SKM-1 (cell line): Measurements from ENCODE around the gene BIRC7.
A peak's percentile ranks its signal among the peaks of the same experiment; 100 is the strongest.
"Not testable (repeated sequence)": the region's sequence is repeated elsewhere in the genome, so short reads cannot be mapped to it uniquely, and the experiment has no call there.

ENCODE experiments used
- DNase-seq: peaks from one replicate; lab custom pipeline; 2025; ENCODE audit not compliant: unreplicated experiment; lab: John Stamatoyannopoulos, UW

BIRC7 gene

DNA sequence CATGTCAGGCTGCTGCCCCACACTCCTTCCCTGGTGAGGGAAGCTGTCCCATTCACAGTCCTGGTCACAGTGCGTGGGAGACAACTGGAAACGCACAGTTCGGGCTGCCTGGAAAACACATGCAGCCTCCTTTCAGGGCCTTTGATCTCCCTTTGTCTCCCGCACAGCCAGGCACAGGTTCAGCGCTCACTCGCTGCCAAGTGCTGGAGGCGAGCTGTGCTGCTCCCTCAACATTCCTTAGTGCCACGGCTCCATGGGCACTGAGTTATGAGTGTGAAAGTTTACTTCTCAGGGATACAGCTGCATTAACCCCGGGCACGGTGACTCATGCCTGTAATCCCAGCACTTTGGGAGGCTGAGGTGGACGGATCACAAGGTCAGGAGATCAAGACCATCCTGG is 28.8 kb upstream of the BIRC7 start:
- DNase-seq = no peak

DNA sequence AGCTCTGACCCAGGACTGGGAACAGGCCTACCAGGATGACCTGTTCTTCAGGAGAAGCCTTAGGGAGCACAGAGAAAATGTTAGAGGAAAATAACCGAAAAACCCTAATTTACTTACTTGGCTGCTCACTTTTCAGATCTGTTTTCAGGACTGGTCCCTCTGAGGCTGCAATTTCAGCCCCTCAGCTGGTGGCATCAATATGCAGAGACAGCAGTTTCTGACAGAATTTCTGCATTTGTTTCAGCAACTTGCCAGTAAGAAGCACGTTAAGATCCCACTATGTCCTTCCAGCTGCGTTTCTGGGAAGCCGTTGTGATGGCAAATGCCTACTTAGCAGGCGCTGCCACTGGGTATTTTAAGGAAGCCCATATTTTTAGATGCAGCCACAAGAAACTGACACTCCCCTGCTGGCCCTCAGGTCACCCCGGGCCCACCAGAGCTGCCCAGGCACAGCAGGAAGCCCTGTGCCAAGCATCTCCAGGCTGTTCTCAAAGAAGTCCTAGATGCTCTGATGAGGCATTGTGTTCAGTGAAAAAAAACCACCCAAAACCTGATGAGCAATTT is 27.3 kb upstream of the BIRC7 start:
- no peak for DNase-seq

DNA sequence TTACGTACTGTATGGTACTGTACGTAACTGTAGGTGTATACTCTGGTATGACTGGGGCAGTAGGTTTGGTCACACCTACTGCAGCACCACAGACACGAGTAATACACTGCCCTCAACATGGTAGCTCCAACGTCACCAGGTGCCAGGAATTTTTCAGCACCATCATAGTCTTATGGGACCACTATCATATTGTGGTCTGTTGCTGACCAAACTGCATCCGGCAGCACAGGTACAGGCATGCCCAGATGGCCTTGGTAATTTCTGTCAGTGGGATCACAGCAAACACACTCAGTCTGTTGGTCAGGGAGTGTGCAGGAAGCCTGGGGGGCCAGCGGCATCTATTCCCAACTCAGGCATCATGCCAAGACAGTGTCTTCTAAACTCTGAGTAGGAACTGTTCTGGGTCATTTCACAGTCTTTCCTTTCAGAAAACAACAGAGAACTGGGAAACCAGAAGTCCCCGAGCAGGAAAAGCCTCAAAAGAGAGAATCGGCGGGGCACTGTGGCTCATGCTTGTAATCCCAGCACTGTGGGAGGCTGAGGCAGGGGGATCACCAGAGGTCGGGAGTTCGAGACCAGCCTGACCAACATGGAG is 25.6 kb upstream of the BIRC7 start:
- no peak for DNase-seq

DNA sequence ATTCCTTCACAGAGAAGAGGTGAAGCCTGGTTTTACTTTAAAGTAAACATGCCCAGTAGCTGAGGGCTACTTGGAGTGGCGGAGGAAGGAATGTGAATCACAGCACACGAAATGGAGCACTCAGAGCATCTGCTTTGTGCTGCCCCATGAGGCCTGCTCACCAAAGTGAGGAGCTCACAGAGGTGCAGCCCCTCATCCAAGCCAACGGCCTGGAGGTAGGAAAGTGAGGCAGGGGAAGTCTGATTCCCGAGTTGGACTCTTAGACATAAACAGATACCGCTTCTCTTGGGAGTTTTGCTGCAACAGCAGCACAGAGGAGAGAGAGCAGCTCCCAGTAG is 23.3 kb upstream of the BIRC7 start:
- DNase-seq = no peak

DNA sequence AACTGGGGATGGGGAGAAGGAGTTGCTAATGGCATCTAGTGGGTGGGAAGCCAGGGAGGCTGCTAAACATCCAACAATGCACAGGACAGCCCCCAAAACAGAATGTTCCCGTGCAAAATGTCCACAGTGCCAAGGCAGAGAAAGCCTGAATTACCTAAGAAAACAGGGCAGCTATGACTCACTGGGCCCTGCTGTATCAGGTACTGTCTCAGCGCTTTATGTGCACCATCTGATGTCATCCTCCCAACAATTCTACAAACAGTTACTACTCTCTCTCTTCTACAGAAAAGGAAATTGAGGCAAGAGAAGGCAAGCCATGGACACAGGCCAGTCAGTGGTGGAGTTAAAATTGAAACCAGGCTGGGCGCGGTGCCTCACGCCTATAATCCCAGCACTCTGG is 22.9 kb upstream of the BIRC7 start:
- no peak for DNase-seq

DNA sequence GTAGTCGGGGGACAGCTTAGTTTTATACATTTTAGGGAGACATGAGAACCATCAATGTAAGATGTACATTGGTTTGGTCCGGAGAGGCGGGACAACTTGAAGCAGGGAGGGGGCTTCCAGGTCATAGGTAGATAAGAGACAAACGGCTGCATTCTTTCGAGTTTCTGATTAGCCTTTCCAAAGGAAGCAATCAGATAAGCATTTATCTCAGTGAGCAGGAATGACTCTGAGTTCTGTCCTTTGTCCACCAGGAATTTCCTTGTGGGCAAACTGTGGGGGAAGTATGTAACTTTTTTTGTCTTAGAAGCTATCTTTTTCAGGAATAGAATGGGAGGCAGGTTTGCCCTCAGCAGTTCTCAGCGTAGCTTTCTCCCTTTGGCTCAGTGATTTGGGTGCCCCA is 21.2 kb upstream of the BIRC7 start:
- DNase-seq = no peak

DNA sequence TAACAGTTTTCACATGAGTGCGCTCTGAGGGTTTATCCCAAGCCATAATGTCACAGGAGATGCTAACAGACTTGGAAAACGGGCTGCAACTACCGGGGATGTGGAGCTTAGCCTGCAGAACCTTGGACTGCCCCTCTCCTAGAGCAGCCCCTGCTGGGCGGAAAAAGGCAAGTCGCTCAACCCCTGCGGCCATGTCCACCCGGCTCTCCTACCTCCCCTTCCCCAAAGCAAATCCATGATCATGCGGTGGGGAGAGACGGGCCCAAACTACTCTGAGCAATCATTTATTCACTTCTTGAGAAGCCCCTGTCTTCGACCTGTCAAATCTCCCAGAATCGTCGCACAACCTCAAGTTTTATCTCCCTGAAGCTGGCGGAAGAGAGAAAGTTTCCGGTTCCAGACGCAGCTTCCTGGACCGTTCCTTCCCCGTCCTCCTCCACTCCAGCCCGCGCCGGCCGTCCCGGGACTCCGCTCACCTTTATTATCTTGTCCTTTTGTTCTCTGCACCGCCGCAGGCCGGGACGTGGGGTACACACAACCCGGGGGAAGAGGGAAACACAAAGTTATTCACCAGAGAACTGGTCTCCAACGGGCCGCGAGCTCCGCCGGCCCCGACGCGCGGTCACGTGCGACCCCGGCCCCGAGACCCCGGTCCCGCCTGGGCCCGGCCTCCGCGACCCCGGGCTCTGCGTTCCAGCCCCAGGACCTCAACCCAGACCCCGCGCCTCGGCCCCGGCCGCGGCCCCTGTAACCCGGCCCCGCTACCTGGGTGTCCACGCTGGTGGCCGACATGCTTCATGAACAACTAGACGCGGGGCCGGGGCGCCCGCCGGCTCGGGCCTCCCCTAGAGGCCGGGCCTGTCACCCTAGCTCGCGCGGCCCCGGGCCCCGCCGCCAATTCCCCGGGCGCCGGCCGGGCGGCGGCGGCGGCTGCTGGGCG is 20.3 kb upstream of the BIRC7 start:
- no peak for DNase-seq

DNA sequence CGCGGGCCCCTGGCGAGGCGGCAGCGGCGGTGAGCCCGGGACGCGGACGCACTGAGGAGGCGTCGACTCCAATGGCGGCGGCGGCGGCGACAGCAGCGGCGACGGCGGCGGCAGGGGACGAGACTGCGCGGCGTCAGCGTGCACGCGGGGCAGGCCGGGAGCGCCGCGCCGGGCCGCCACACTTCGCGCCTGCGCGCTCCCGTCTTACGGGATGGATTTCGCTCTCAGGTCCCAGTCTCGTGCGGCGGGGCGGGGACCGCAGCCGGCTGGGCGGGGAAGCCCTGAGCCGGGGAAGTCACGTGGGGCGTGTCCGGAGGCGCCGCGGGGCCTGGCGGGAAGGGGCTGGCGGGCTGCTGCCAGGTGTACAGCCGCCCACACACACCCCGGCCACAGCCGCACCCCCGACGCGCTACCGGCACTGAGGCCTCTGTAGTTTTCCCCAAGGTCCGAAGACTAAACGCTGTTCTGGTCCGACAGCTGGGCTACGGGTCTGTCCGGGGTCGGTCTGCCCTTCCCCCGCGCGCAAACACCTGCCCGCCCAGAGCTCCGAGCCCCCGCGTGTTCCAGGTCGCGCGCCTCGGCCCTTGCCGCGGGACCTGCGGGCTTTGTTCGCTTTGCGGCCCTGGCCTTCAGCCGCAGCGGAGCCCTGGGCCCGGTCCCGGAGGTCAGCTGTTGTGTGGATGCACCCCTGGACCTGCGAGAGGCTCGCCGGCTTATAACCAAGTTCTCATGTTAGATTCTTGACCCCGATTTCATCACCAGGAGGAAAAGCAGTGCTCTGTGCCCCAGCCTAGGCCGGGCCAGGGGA is 19.5 kb upstream of the BIRC7 start, which contains the start of gene YTHDF1:
Gene YTHDF1 (minus strand): TSS at position 91 of the 808 bp plus-strand sequence. CDS start 239 bp downstream, outside the sequence.
- DNase-seq = peak; percentile 94

DNA sequence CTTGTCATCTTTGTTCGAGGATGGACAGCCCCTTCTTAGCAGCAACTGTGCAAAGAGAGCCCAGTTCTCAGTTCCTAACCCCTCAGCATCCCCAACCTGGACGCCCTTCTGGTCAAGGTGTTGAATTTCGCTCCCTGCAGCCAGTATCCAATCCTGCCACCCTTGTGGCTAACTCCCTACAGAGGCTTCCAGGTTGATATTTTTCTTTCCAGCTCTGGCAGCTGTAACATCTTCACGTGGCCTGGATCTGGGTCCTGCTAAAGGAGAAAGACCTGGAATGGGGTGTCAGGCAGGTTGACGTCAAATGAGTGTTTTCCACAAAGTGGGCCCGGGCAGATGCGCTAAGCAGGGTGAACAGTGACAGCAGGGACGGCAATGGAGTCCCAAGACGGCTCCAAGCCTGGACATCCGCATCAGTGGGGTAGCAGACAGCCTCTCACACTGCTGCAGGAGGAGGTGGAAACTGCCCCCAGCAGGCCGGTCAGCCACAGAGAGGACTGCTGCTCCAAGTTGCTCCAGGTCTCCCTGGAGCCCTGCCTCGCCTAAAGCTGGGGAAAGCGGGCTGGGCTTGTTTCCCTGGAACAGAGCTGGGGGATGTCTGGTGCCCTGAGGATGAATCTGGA is 18.7 kb upstream of the BIRC7 start:
- no peak for DNase-seq

DNA sequence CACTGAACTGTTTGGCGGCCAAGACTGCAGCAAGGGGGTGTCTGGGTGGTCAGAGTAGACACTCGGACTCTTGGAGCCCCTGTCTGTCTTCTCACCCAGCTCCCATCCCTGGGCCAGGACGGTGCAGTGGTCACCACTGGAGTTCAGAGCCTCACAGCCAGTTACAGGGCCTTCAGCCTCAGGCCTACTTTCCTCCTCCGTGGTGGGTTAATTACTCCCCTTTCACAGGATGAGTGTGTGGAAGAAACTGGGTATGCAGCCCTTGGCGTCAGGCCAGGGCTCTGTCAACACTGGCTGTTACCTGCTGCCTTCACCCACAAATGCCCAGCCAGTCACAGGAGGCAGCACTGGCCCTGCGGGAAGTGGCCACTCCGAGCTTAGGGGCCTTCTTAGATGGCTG is 18.0 kb upstream of the BIRC7 start:
- DNase-seq = no peak

DNA sequence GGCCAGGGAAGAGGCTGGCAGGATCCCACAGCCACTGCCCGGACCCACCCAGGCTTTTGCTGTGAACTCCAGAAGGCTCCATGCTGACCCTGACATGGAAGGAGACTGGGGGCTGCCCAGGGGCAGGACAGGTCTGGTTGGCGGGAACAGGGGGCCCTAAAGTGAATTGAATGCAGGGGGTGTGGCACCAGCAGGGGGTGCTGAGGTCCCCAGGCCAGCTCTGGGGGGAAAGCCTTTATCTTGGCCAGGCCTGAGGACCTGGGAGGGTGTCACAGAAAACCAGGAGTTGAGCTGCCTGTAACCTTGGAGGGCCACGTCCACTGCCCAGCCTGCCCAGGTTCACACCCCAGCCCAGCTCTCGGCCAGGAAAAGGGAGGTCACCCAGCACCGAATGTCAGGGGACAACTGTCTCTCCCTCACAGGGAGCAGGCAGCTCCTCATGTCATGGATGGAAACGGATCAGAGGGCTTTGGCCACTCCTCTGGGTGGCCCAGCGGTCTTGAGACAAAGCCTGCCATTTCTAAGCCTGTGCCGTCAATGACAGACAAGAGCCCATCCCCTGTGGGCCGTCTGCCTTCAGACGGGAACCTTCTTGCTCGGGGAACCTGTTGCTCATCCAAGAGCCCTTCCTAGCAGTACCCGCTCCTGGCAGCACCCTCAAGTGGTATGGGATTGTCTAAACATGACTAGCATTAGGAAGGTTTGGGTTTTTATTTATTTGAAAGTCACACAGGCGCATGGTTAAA is 16.8 kb upstream of the BIRC7 start:
- no peak for DNase-seq

DNA sequence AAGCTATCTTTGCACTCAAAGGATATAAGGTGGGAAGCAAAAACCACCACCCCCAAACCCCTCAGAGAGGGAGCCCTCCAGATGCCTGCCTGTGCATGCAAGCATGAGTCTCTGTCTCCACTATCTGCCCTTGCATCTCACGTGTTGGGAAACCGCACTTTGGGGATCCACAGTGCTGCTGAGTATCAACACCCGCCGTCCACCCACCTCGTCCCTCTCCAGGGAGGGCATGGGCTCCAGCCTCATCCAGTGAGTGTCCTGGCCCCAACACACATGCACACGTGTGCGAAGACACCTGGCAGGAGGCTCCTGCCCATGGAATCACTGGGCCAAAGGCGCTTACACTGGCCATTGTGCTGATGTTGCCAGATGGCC is 16.3 kb upstream of the BIRC7 start:
- DNase-seq = no peak

DNA sequence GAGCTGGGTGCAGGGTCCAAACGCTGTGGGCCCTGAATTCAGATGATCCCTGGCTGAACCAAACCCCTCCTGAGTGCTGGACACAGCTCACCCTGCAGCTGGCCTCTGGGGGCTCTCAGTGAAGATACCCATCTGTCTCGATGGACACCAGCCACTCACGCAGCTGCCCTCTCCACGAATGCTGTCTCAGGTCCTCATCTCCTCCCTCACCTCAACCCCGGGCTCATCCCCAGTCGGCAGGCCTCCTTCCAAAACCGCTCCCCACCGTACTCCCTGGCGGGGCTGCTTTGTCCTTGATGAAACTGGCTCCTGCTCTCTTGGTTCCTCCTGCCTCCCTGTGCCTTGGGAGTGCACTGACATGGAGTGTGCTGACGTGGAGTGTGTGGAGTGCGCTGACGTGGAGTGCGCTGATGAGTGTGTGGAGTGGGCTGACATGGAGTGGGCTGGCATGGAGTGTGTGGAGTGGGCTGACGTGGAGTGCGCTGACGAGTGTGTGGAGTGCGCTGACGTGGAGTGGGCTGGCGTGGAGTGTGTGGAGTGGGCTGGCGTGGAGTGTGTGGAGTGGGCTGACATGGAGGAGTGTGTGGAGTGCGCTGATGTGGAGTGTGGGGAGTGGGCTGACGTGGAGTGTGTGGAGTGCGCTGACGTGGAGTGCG is 15.7 kb upstream of the BIRC7 start:
- DNase-seq = no peak

DNA sequence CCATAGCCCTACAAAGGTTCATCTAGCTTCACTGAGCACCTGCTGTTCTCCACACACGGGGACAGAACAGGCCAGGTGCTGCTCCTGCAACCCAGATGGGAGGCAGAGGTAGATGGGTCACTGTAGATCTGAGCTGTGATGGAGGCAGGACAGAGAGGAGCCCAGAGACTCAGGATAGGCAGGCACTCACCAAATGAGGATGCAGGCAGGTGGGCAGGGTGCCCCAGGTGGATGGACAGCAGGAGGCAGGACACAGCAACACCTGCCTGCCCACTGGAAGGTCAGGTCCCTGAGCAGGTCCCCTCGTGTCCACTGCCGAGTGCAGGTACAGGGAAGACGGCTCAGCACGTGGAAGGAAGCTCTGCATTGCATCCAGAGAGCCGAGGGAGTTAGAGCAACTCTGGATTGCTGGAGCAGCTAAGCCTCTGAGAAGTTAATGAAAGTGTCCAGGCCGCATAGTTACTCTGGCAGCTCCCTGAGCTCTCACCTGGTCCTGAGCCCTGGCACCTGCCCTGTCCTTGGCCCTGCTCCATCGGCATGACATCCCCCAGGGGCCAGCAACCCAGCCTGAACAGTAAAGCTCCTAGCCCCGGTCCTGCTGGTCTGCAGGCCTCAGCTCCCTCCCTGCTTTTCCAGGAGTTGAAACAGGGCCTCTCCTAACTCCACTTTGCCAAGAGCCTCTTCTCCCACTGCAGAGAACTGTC is 14.9 kb upstream of the BIRC7 start:
- DNase-seq = no peak

DNA sequence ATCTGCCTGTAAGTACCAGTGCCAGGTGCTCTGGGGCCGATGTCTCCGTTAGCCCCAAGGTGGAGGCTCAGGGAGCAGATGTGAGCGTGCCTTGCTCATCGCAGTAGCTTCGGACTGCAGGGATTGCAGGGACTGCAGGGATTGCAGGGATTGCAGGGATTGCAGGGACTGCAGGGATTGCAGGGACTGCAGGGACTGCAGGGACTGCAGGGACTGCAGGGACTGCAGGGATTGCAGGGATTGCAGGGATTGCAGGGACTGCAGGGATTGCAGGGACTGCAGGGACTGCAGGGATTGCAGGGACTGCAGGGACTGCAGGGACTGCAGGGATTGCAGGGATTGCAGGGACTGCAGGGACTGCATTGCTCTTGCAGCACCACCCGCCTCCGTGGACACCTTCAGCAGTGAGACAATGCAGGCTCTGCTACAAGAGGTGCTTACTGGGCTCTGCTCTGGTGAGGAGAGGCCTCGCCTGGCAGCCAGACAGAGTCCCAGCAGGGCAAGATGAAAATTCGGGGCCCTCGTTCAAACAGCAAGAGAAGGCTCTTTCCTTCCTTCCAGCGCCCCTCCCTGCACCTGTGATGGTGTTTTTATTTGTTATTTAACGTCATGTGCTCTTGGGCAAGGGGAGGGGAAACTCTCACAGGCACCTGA is 14.2 kb upstream of the BIRC7 start:
- DNase-seq = not testable (repeated sequence)

DNA sequence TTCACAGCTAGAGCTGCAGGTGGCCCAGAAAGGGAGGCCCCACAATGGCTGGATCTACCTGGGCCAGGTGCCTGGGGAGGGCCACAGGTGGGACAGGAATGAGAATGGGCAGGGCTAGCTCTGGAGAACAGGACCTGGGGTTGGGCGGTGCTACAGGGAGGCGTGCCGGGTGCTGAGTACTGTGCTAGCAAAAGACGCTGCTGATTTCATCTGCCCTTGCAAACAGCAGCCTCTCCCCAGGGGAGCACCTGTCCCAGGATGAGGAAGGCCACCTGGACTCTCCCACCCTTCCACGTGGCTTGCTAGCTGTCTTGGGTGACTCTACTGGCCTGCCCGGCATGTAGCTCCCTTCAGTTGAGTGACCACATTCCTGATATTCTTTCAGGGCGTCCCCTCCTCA is 13.2 kb upstream of the BIRC7 start:
- DNase-seq = no peak

DNA sequence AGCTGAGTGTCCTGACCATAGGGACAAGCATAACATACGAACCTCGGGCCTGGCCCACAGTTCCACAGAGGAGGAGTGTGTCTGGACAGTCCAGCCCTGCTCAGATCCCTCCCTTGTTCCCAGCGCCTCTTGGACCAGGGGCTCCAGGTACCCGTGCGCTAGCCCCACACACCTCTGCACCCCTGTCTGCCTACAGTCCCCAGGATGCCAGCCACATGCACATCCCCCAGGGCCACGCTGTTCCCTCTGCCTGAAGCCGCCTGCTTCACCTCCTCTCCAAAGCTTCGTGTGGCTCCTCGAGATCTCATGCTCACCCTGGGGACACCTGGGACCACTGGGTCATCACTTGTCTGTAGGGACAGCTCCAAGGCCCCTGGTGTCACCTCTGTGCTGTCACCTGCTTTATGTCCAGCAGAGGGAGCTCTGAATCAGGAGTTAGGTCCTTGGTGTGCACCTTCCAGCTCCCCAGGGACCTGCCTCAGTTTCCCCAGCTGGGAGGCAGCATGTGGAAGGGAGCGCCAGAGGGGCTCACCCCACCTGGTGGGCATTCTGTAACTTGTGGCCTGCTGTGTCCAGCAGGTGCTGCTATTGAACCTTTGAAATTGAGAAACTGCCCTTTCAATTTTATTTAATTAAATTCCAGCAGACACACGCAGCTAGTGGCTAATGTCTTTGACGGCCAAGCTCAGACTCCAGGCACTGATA is 12.4 kb upstream of the BIRC7 start:
- DNase-seq = no peak

DNA sequence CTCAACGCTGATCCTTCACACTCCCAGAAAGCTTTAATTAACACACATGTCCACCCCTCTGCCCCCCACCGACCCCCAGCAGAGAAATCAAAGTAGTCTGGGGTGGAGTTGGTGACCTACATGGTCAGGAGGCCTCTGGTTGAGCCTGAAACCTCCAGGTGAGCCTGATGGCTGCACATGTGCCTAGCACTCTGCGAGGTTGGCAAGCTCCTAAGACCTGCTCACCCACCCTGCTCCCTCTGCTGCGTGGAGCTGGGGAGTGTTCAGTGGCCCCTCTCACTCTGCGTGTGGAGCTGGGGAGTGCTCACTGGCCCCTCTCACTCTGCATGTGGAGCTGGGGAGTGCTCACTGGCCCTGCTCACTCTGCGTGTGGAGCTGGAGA is 11.9 kb upstream of the BIRC7 start:
- no peak for DNase-seq
